Psoas muscle (tissue), 8 donors: Measurements from ENCODE around the gene SBF2. TPM values are rescaled to one million over a fixed set of nuclear protein-coding genes. Genes with fewer than 3 reads are reported as not detected.

ENCODE experiments used
- ATAC-seq, 4 donors: fragments of 200-7000 bp; cut with Tn5 transposase; one replicate each; pipeline ENCODE4 v1.9.1; 2020; ENCODE audit warnings: moderate library complexity in 3 of 4, mild to moderate bottlenecking in 2 of 4
- DNase-seq, 2 donors: peaks; one replicate each; pipeline ENCODE4 v3.0.0-alpha.2; 2020
- H3K27ac ChIP-seq: fragments of 200-600 bp; one replicate; pipeline ENCODE4 v1.8.0; 2022
- H3K27me3 ChIP-seq, 3 donors: fragments of 200-600 bp in 1 of 3; one replicate each; pipeline versions ENCODE4 v1.6.1 to v1.8.0; 2013 to 2022; ENCODE audit warnings: low read length in 2 of 3, mild to moderate bottlenecking in 2 of 3, moderate library complexity in 1 of 3; ENCODE audit not compliant: insufficient read depth in 3 of 3
- H3K36me3 ChIP-seq, 2 donors: fragments of 200-600 bp in 1 of 2; one replicate each; pipeline versions ENCODE4 v1.6.1 to v1.8.0; 2013 to 2022; ENCODE audit warnings: low read depth in 1 of 2, mild to moderate bottlenecking in 1 of 2, moderate library complexity in 1 of 2; ENCODE audit not compliant: insufficient read depth in 1 of 2
- H3K4me1 ChIP-seq: fragments of 200-600 bp; one replicate; pipeline ENCODE4 v1.8.0; 2022
- H3K4me3 ChIP-seq: fragments of 200-600 bp; one replicate; pipeline ENCODE4 v1.8.0; 2022; ENCODE audit warnings: mild to moderate bottlenecking
- H3K9me3 ChIP-seq: fragments of 200-600 bp; one replicate; pipeline ENCODE4 v1.8.0; 2022
- CTCF ChIP-seq: fragments of 200-600 bp; IDR thresholded peaks from one replicate; pipeline ENCODE4 v1.8.0; 2022; ENCODE audit warnings: antibody characterized with exemption
- WGBS, 3 donors: extraction: QIAGEN DNeasy Blood & Tissue Kit; methylation state at CpG; one replicate each; pipeline versions ENCODE4 v1.1.6 to v1.1.7; 2013; 5-methylcytosine and 5-hydroxymethylcytosine counted together
- intact Hi-C, 2 donors: fragments of 100-400 bp; cut with DNase I; formaldehyde crosslinking; loops; one replicate each; pipeline versions ENCODE4 v1.11.0 to v1.14.2; 2022
- polyA plus RNA-seq, 3 donors: library from polyadenylated mRNA; stranded (reverse); fragments of 200-250 nt; gene quantifications; one replicate each; pipeline ENCODE4 v1.2.3, GENCODE V29; 2013
- total RNA-seq, 4 donors: library from RNA; stranded (reverse); fragmentation: NEBNext Ultra II Directional in 2 of 4; extraction: Animal tissue kit (Norgen Biotek cat#: 25700) in 2 of 4; gene quantifications; one replicate each; pipeline versions ENCODE4 v1.2.1 to v1.2.4, GENCODE V29; 2021 to 2023
- donor health status: healthy with polysubstance abuse.
- donor health status: DM: no; HTN: no; CAD: no; lungs with moderate emphysema.
- donor health status: Bipolar disorder and iron deficiency.
- donor health status: healthy.
- donor health status: DM: yes; HTN: yes; CAD: no.
- donor health status: DM: no; HTN: no; CAD: no.
- donor health status: DM: no; HTN: no; CAD: no.
- donor health status: DM: yes; HTN: yes; CAD: no.

Gene SBF2
- total and polyA plus RNA-seq, 7 donors: 3.3 to 12.6 (median 10.6) TPM

- DNase-seq (no peak), ATAC-seq (no peak)
- Histone ChIP-seq H3K9me3 (peaks cover 2% of the 10 kb centered on the region), H3K27me3 (no peaks in the 10 kb centered on the region), H3K27ac (no peak overlapping the region), H3K4me3 (no peak overlapping the region), H3K4me1 (no peaks in the 10 kb centered on the region), H3K36me3 (no peaks in the 10 kb centered on the region)
- TF ChIP-seq CTCF: no peak
- intact Hi-C loops: loop anchor here in 1 of 2 donors (10.0 kb wide), 1 partner anchor 89 kb away; no protein-coding TSS in a partner anchor
- WGBS, 3 donors: 76 to 81% (median 78%) methylated on average over 5 of the region's 5 CpGs
Measured at GRCh38 chr11:10005955-10006525, 288.0 kb downstream of the SBF2 start.

- WGBS, 3 donors: 93 to 100% (median 96%) methylated on average over 1 of the region's 1 CpG
- Histone ChIP-seq H3K27me3 (no peaks in the 10 kb centered on the region), H3K4me3 (no peak overlapping the region), H3K36me3 (peaks cover 0 to 12% of the 10 kb centered on the region in 2 donors), H3K9me3 (no peaks in the 10 kb centered on the region), H3K4me1 (no peaks in the 10 kb centered on the region), H3K27ac (no peak overlapping the region)
- DNase-seq: no peak
- ATAC-seq: no peak
- no peak for TF ChIP-seq CTCF
- intact Hi-C loops: loop anchor here in 1 of 2 donors (10.0 kb wide), 1 partner anchor 90 kb away; no protein-coding TSS in a partner anchor
Measured at GRCh38 chr11:10004526-10005113, 289.4 kb downstream of the SBF2 start.

- intact Hi-C loops: loop anchor here in 1 of 2 donors (10.0 kb wide), 1 partner anchor 93 kb away; no protein-coding TSS in a partner anchor
- H3K9me3 ChIP-seq: no peaks in the 10 kb centered on the region
- H3K36me3 ChIP-seq: peaks cover 0 to 18% of the 10 kb centered on the region in 2 donors
- H3K27me3 ChIP-seq: no peaks in the 10 kb centered on the region
- TF ChIP-seq CTCF: no peak
- H3K27ac ChIP-seq: no peak overlapping the region
- H3K4me3 ChIP-seq: no peak overlapping the region
- ATAC-seq (no peak), DNase-seq (no peak)
- no peaks in the 10 kb centered on the region for H3K4me1 ChIP-seq
- WGBS, 3 donors: 93 to 95% (median 95%) methylated on average over 1 of the region's 1 CpG
Measured at GRCh38 chr11:10002221-10002620, 291.8 kb downstream of the SBF2 start.

- Histone ChIP-seq H3K9me3 (no peaks in the 10 kb centered on the region), H3K4me1 (no peaks in the 10 kb centered on the region), H3K27me3 (no peaks in the 10 kb centered on the region), H3K27ac (no peak overlapping the region), H3K36me3 (peaks cover 0 to 36% of the 10 kb centered on the region in 2 donors), H3K4me3 (no peak overlapping the region)
- intact Hi-C loops: loop anchor here in 1 of 2 donors (5.0 kb wide), 1 partner anchor 330 kb away; no protein-coding TSS in a partner anchor
- 87 to 92% (median 90%) methylated on average over 3 of the region's 3 CpGs for WGBS, 3 donors
- no peak for DNase-seq
- no peak for TF ChIP-seq CTCF
- ATAC-seq: no peak
Measured at GRCh38 chr11:9992306-9992705, 301.7 kb downstream of the SBF2 start.
